ENCODE data around the gene SLC25A29. TPM values are rescaled to one million over a fixed set of nuclear protein-coding genes. Genes with fewer than 3 reads are reported as not detected.
A peak's percentile ranks its signal among the peaks of the same experiment; 100 is the strongest.

SLC25A29 gene
- total and polyA plus RNA-seq, 8 donors: 9.0 to 174 (median 28.2) TPM

- Histone ChIP-seq H3K4me1 (peaks cover 11 to 34% (median 22%) of the 10 kb centered on the region in 4 donors), H3K4me3 (no peak overlapping the region), H3K36me3 (peaks cover 8 to 23% (median 13%) of the 10 kb centered on the region in 4 donors), H3K9me3 (no peaks in the 10 kb centered on the region), H3K27ac (no peak overlapping the region), H3K27me3 (no peaks in the 10 kb centered on the region)
- no peak for TF ChIP-seq POLR2A (IDR thresholded peaks at IDR 0.05)
- no peak for TF ChIP-seq EP300 (IDR thresholded peaks at IDR 0.05)
- no peak for TF ChIP-seq CTCF (IDR thresholded peaks at IDR 0.05)
- TF ChIP-seq POLR2AphosphoS5 (IDR thresholded peaks at IDR 0.05): no peak
- intact Hi-C loops (cut with DNase I; ENCODE audit: low total_unique reads): loop anchor here (10.0 kb wide), 1 partner anchor 88 kb away; the partner anchor contains the start of gene WDR25
- peak in 1 of 2 donors; percentile 20 for DNase-seq
- 60 to 78% (median 68%) methylated on average over 6 to 10 of the region's 10 CpGs for WGBS, 5 donors
These were observed 19.6 kb downstream of the SLC25A29 start for GRCh38 chr14:100286484-100287191.

- H3K9me3 ChIP-seq: no peaks in the 10 kb centered on the region
- peak overlapping the region in 4 of 5 donors; percentile 92 to 96 (median 94) for H3K27ac ChIP-seq
- peak overlapping the region; percentile 74 to 87 (median 82) for H3K4me3 ChIP-seq
- intact Hi-C loops (cut with DNase I; ENCODE audit: low total_unique reads): loop anchor here (10.0 kb wide), 1 partner anchor 89 kb away; the partner anchor contains the start of gene WDR25
- H3K4me1 ChIP-seq: peaks cover 11 to 38% (median 22%) of the 10 kb centered on the region in 4 donors
- DNase-seq: no peak
- peaks cover 2 to 23% (median 8%) of the 10 kb centered on the region in 4 donors for H3K36me3 ChIP-seq
- WGBS, 5 donors: 27 to 38% (median 31%) methylated on average over 7 to 13 of the region's 13 CpGs
- TF ChIP-seq POLR2A (IDR thresholded peaks at IDR 0.05): no peak
- TF ChIP-seq POLR2AphosphoS5 (IDR thresholded peaks at IDR 0.05): no peak
- no peak for TF ChIP-seq EP300 (IDR thresholded peaks at IDR 0.05)
- TF ChIP-seq CTCF (IDR thresholded peaks at IDR 0.05): no peak
- no peaks in the 10 kb centered on the region for H3K27me3 ChIP-seq
These were observed 20.3 kb downstream of the SLC25A29 start for GRCh38 chr14:100285913-100286400.

- Histone ChIP-seq H3K36me3 (peaks cover 0 to 18% (median 4%) of the 10 kb centered on the region in 4 donors), H3K9me3 (no peaks in the 10 kb centered on the region), H3K27me3 (no peaks in the 10 kb centered on the region), H3K4me3 (peak overlapping the region; percentile 74 to 87 (median 82)), H3K4me1 (peaks cover 11 to 34% (median 22%) of the 10 kb centered on the region in 4 donors), H3K27ac (peak overlapping the region; percentile 92 to 96 (median 94))
- 0 to 3% (median 1%) methylated on average over 13 to 77 of the region's 82 CpGs for WGBS, 5 donors
- intact Hi-C loops (cut with DNase I; ENCODE audit: low total_unique reads): loop anchor here (10.0 kb wide), 1 partner anchor 90 kb away; the partner anchor contains the start of gene WDR25
- peak; percentile 76 to 91 for DNase-seq
- TF ChIP-seq CTCF (IDR thresholded peaks at IDR 0.05) (peak in 5 of 7 experiments; percentile 45 to 81 (median 73)), POLR2A (IDR thresholded peaks at IDR 0.05) (no peak), POLR2AphosphoS5 (IDR thresholded peaks at IDR 0.05) (peak in 2 of 3 donors; percentile 3 to 40)
These were observed 21.0 kb downstream of the SLC25A29 start for GRCh38 chr14:100285021-100285912.

All from stomach (tissue), 9 donors.